Esophagus squamous epithelium (tissue), 4 donors: ENCODE measurements around the gene PRRX2.

Experiments used
- CTCF ChIP-seq, 6 experiments: fragments of 450-650 bp in 4 of 6; fragments of 200-600 bp in 2 of 6; sonication (generic) in 2 of 6; IDR thresholded peaks; one replicate each; pipeline ENCODE4 v1.5.1; 2016 to 2019; ENCODE audit warnings: antibody characterized with exemption in 6 of 6, mild to moderate bottlenecking in 4 of 6, moderate library complexity in 4 of 6
- POLR2A ChIP-seq, 4 donors: fragments of 450-650 bp; IDR thresholded peaks; one replicate each; pipeline ENCODE4 v1.6.1; 2017; ENCODE audit warnings: antibody characterized with exemption in 4 of 4, mild to moderate bottlenecking in 4 of 4, moderate library complexity in 3 of 4

- no peak for TF ChIP-seq CTCF (IDR thresholded peaks at IDR 0.05)
- no peak for TF ChIP-seq POLR2A (IDR thresholded peaks at IDR 0.05)
These were observed 4.4 kb upstream of the PRRX2 start for GRCh38 chr9:129661029-129661428.
